Cardiac septum (tissue), 1 donor: ENCODE results near the gene BMPR1B. TPM values are rescaled to one million over a fixed set of nuclear protein-coding genes. Genes with fewer than 3 reads are reported as not detected.

Experiments
- DNase-seq: peaks from one replicate; pipeline ENCODE4 v3.0.0-alpha.2; 2020; ENCODE audit warnings: low spot score
- intact Hi-C: fragments of 100-400 bp; cut with DNase I; formaldehyde crosslinking; loops from one replicate; pipeline ENCODE4 v1.14.0; 2022
- total RNA-seq: library from RNA; stranded (reverse); fragmentation: NEBNext Ultra II Directional; extraction: Animal tissue kit (Norgen Biotek cat#: 25700); gene quantifications from one replicate; pipeline ENCODE4 v1.2.1, GENCODE V29; 2021
- donor health status: DM: no; HTN: no; CAD: no.

The BMPR1B gene
- total RNA-seq, 1 donor from 2014 or later = 1.5 TPM

DNA sequence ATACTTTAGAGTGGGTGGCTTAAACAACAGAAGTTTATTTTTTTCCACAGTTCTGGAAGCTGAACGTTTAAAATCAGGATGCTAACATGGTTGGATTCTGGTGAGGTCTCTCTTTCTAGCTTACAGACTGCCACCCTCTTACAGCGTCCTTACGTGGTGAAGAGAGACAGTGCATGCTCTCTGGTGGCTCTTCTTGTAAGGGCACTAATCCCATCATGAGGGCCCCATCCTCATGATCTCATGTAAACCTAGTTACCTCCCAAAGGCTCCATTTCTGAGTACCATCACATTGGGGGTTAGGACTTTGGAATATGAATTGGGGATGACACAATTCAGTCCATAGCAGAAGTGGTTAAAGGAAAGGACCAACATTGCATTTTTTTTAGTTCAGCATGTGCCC, 132.8 kb downstream of the BMPR1B start:
- no peak for DNase-seq
- intact Hi-C loops = no loop called here

DNA sequence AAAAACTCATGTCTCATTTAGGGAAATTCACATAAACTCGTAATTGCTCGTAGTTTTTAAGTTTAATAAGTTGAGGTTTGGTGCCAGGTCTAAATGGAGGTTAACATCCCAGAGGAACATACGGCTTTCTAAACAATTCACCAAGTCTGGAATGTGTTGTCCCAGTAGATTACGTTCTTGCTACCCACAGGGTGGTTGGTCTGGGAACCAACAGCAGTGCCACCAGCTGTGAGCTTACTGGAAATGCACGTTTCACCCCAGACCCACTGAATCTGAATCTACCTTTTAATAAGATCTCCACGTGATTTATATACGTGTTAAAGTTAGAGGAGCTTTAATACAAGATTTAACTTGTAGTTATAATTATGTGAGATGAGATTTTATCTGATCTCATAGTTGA, 134.3 kb downstream of the BMPR1B start:
- DNase-seq = no peak
- intact Hi-C loops = no loop called here

DNA sequence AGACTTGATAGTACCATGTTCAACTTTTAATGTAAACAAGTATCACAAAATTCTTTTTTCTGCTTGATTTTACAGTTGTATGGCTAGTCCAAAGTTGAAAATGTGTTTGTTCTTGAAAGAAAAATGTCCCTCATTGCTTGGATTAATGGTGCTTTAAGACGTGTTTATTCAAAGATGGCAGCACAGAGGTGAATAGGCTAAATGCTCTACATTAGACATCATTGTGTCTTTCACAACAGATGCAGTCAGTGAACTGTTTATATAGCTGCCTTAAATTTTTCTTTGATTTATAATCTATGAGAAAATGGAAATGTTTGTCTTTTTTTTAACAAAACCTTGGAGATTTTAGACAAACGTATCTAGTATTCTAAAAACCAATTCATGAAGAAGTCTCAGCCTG, 137.3 kb downstream of the BMPR1B start:
- intact Hi-C loops = no loop called here
- DNase-seq = no peak

DNA sequence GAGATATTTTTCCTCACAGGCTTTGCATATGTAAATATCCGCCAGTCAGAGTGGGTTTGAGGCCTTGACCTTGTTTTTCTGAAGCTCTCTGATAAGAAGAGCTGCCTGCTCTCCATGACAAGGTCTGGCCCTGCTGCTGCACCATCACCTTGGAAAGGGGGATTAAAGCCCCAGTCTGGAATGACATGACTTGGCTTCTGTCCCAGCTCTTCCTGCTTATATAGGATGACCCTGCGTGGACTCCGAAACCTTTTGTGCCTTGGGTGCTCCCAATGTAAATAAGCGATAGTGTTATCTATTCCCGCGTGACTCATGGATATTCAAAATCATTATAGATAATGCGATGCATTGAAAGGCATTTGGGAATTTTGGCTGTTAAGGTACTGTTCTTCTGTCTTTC, 139.3 kb downstream of the BMPR1B start:
- no peak for DNase-seq
- intact Hi-C loops = no loop called here

DNA sequence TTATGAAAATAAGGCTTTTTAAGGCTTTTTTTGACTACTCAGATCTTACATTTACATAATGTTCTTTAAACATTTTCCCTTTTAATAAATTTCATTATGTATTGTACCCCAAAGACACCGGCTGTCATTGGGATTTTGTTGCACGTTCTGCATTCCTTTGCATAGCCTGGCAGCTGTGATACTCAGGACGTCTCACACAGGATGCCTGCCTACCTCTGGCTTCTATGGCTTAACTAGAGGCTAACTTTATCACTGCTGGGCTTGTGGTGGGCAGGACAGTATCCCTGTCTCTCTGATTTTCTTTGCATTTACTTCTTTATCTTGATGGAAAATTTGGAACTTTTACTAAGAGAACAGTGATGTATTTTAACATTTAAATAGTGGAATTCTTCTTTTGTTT, 147.8 kb downstream of the BMPR1B start:
- intact Hi-C loops = no loop called here
- DNase-seq = no peak

DNA sequence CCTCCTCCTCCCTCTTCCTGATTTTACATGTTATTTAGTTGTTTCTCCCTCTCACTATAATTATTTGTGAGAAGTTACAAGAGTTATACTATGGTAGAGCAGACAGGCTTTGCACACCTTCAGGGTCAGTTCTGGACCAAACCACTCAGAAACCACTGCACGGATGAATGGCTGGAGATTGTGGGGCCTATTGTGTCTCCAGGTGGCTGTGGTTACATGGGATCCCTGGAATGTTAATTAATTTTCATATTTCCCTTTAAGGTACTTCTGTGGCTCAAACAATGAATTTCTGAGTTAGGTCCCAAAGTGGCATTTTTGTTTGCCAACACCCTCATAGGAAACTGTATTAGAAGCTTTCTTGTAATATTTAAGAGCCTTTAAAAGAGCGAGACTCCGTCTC, 151.9 kb downstream of the BMPR1B start:
- intact Hi-C loops = no loop called here
- no peak for DNase-seq

DNA sequence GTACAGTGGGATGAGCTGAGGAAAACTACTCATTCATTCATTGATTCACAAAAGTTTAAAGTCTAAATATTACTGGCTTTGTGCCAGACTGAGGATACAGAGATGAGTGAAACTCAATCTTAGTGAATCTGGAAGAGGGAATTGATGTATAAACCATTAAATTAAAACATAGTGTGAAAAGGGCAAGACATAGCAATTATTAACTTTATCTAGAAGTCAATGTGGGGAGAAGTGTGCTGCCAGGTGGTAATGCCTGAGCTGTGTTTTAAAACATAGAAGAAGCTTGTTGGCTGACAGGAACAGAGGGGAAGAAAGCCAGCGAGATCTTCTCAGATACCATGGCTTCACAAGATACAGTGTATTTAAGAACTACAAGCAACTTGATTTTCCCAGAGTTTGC, 153.4 kb downstream of the BMPR1B start:
- intact Hi-C loops = no loop called here
- DNase-seq = no peak

DNA sequence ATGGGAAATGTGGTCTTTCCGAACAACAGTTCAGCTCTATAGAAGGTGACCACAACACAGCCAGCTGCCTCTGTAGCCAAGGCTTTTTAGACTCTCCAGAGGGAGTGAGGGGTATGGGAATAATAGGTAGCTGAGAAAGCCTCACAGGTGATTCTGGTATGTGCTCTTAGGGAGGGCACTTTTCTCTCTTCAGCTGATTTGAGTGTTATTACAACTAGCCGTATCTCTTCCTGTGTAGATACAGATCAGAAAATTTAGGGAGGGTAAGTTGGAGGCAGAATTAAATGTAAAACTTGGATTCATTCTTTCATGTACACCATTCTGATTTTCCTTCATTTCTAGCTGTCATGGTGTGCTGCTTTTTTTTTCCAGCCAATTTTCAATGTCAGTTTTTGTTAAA, 154.9 kb downstream of the BMPR1B start:
- intact Hi-C loops = no loop called here
- DNase-seq = no peak

DNA sequence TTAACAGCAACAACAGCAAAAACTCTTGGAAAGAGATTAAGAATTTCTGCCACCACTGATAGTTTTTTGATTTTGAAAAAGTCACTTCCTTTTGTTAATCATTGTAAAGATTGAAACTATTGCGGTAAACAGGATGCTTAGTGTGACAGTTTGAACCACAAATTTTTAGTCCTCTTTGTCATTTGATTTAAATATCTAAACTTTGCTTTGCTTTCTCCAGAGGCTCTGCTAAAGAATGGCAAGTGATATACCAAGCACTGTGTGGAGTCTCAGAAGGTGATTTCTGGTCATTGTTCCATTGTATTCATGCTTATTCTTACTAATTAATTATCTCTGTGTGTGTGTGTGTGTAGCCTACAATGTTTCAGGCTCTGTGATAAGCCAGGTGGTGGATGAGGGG, 155.6 kb downstream of the BMPR1B start:
- intact Hi-C loops = no loop called here
- no peak for DNase-seq

DNA sequence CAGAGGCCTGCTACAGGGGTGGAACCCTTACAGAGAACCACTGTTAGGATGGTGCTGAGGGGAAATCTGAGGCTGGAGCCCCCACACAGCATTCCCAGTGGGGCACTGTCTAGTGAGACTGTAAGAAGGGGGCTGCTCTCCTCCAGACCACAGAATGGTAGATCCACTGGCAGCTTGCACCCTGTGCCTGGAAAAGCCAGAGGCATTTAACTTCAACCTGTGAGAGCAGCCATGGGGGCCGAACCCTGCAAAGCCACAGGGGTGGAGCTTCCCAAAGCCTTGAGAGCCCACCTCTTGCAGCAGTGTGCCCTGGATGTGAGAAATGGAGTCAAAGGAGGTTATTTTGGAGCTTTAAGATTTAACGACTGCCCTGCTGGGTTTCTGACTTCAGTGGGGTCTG, 159.4 kb downstream of the BMPR1B start:
- no peak for DNase-seq
- intact Hi-C loops = no loop called here

DNA sequence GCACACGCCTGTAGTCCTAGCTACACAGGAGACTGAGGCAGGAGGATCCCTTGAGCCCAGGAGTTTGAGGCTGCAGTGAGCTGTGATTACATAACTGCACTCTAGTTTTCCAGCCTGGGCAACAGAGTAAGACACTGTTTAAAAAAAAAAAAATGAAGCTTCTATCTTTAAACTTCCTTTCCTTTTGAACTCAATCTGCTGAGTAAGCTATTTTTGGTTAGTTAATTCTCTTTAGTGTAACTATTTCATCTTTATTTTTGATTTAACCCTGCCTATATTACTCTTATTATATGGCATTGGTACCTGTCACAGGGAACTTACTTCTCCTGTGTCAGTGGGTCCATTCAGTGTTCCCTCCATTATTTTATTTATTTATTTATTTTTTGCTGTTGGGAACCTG, 160.8 kb downstream of the BMPR1B start:
- intact Hi-C loops = no loop called here
- no peak for DNase-seq

DNA sequence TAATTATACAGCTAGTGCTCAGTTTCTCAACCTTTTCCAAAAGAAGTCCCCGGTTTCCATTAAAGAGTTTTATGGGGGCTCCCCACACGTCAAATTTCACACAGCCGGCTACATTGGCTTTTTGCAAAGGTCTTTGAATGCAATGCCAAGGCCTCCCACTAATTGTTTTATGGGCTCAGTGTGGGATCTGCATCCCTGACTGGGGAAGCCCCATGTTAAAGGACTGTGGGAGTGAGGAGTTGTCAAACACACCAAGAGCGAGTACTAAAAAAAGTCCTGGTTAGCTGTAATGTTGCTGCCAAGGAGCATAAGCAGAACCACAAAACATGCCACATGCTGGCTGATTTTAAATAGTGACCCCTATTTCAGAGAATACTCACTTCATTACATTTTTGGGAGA, 162.6 kb downstream of the BMPR1B start:
- no peak for DNase-seq
- intact Hi-C loops = no loop called here

DNA sequence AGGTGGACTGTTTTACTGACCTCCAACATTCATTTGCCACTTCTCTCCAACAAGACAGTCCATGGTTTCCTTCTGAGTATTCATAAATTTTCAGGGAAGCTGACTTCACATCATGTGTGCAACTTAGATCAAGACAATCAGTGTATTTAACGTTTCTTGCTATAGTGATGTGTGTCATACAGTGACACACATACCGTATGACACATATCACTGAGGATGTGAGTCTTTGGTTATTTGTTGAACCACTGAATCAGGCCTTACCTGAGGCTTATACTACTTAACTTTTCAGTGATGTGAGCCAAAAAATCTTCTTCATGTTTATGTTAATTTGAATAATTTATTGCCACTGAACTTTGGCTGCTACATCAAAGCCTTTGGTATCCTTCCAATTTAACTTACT, 166.8 kb downstream of the BMPR1B start:
- intact Hi-C loops = no loop called here
- DNase-seq = no peak

DNA sequence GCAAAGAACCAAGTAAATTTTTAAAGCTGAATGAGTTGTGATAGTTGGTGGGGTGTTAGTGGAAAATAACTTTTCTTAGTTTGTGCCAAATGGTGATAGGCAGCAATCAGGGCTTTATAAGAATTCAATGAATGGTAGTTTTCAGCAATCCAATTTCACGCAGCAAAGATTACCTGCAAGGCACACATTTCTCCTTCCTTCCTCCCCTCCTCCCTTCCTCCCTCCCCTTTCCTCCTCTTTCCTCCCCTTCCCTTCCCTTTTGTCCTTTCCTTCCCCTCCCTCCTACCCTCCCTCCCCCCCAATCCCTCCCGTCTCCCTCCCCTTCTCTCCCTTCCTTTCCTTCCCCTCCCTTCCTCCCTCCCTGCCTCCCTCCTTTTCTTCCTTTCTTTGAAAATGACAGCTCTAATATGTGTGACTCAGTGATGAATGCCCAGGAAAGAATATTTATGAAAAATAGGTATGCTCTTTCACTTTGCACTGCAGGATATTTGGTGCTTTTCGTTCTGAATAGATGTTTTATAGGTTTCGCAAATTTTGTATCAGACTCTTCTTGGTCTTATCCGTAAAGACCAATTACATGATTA, 168.1 kb downstream of the BMPR1B start:
- DNase-seq = no peak
- intact Hi-C loops = no loop called here

DNA sequence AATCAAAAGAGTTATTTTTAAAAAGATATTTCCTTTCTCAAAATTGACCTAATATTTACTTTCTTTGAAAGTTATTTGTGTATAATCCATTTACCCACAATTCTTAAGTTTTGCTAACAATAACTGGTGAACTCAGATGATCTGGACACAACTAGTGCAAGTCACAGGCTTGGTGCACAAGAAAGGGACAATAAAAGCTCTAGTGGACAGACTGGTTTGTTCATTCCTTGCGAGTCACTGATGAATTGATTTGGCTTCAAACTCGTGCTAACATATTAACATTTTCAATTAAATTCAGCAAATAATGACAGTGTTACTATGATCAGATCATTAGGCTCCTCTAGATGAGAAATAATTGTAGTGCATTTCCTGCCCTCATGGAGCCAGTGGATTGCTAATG, 169.2 kb downstream of the BMPR1B start:
- intact Hi-C loops = no loop called here
- no peak for DNase-seq

DNA sequence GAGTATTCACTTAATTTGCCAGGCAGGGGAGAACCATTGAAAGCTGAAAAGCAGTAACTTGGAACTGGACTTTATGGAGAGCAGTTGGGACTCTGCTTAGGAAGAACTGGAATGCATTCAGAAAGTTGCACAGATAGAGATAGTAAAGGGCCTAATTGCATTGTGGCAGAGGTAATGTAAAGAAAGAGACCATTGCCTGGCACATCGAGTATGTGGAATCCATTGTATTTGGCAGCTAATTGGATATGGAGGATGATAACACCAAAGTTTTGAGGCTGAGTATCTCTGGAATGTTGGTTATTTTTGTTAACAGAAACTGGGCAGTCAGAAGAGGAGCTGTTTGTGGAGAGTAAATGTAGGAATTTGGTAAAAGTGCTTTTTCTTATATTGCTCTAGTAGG, 169.9 kb downstream of the BMPR1B start:
- intact Hi-C loops = no loop called here
- no peak for DNase-seq

DNA sequence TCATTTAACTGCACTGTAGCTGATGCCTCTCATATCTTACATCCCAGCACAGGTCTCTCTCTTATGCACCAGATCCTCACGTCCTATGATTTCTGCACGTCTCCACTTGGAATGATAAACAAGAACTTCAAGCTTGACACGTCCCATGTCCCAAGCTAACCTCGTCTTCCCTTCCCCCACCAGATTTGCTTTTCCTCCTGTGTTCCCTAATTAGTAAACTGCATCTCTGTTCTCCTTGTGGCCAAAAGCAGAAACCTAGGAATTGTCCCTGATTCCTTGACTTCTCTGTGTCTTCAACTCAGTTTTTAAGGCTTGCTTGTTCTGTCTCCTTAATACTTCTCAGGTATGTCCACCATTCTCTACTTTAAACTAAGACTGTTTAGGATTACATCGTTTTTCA, 171.9 kb downstream of the BMPR1B start:
- no peak for DNase-seq
- intact Hi-C loops = no loop called here

DNA sequence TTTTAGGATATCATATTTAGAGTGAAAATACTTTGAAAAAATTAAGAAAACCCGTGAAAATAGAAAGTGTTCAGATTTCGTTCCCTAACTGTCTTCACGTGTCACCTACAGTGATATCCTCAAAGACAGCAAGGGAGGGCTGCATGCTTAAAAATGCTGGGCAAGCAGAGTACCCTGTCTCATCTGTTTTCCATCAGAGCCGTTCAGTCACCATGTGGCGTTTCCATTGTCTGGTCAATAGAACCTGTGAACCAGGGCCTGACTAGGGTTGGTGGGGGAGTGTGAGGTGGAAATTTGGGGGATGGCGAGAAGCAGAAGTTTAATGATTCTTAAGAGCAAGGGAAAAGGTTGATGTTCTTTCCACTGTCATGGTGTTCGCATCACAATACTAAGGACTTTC, 173.9 kb downstream of the BMPR1B start:
- DNase-seq = no peak
- intact Hi-C loops = no loop called here

DNA sequence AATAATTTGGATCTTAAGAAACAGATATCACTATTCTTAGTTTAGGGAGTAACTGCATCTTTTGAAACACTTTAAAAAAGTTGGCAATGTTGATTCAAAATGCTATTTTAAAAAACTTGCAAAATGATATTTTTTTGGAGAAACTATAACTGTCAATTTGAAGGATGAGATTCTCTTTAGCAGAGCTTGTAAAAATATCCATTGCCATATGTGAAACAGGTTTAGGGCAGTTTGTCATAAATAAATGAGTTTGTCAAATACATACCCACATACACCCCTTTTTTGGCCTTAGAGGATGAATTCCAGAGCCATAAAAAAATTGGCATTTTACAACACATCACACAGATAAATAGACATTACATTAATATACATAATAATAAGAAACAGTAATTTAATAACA, 174.6 kb downstream of the BMPR1B start:
- intact Hi-C loops = no loop called here

DNA sequence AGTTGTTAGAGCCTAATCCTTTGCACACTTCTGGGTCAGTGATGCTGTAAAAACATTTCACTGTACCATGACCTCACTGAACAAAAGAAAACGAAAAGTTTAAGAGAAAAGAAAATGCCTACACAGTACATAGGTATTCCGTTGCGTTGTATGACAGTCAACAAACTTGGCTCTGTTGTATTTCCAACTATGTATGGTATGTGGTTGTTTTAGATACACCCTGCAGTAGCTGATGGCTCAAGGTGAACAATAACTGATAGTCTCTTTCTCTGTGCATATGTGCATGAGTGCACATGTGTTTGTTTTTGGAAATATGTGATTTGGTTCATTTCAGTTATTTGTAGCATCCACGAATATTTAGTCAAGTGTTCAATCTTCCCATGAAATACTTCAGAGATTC, 176.0 kb downstream of the BMPR1B start:
- no peak for DNase-seq
- intact Hi-C loops = no loop called here

More for the DNA sequence above, 174.6 kb downstream of the BMPR1B start:
- DNase-seq = no peak

DNA sequence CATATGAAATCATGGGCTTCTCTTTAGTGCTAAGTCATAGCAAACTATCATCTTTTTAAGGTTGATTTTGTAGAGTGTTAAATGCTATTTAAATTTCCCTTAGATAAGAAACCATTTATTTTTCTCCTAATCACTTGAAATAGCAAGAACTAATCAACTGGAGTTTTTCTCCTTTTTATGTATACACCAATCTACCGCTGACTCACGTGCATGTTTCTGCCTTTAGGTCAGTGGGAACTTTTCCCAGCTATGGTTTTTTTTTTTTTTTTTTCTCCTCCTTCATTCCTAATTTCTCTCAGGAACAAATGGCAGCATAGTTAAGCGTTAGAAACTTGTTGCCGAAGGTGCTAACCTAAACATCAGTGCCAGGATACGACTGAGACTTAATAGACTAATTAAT, 176.4 kb downstream of the BMPR1B start:
- intact Hi-C loops = no loop called here
- DNase-seq = no peak

DNA sequence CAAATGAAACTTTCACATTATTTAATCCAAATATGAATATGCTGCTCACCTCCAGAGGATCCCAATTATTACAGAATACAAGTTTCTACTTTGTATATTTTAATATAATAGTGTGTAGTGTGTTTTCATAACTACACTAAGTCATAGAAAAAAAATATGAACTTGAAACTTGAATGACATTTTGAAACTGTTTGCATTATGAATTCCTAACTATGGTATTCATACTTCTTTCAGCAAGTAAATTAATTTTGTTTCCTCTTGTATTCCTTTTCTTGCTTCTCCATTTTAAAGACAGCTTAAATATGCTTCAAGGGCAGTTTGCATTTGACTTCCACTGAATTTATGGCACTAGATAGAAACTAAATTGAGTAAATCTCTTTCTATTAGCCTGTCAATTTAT, 177.1 kb downstream of the BMPR1B start:
- DNase-seq = no peak
- intact Hi-C loops = no loop called here

DNA sequence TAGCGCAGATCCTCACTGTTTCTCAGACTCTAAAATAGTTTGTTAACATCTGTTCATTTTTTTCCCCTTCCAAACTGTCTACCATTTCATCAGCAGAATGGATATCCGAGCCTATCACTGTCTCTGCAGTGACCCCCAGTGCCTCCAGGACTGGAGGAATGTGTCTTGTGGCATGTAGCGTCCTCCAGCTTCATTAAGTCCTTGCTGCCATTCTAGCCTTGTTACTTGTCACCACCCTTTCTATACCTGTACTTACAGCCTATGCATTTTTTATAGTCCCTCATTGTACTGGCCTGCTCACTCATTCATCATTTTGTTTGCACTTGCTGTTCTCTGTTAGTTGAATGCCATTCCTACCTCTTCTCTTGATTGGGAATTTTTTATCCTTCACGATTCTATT, 179.1 kb downstream of the BMPR1B start:
- DNase-seq = no peak
- intact Hi-C loops = no loop called here
